Neural progenitor cell (in vitro differentiated cells): ENCODE measurements around the gene GMDS. TPM values are rescaled to one million over a fixed set of nuclear protein-coding genes. Genes with fewer than 3 reads are reported as not detected.

Experiments used
- DNase-seq: peaks from one replicate; pipeline ENCODE4 v3.0.0-alpha.2; 2016; ENCODE audit warnings: low spot score
- H2AFZ ChIP-seq: fragments of 200-600 bp; sonication (generic); replicated peaks from 2 replicates; pipeline ENCODE4 v1.6.1; 2016; ENCODE audit warnings: antibody characterized with exemption
- H3F3A ChIP-seq: fragments of 200-600 bp; sonication (generic); 2 replicates; pipeline ENCODE4 v1.6.1; 2016; ENCODE audit warnings: antibody characterized with exemption, low read depth
- H3K27ac ChIP-seq: fragments of 200-600 bp; sonication (generic); 2 replicates; pipeline ENCODE4 v1.5.1; 2016; ENCODE audit warnings: mild to moderate bottlenecking
- H3K27me3 ChIP-seq: fragments of 200-600 bp; sonication (generic); 2 replicates; pipeline ENCODE4 v1.6.1; 2016; ENCODE audit warnings: mild to moderate bottlenecking, moderate library complexity
- H3K36me3 ChIP-seq: fragments of 200-600 bp; sonication (generic); 2 replicates; pipeline ENCODE4 v1.5.1; 2016
- H3K4me1 ChIP-seq: fragments of 200-600 bp; sonication (generic); 2 replicates; pipeline ENCODE4 v1.6.1; 2016; ENCODE audit warnings: mixed run types
- H3K4me2 ChIP-seq: fragments of 200-600 bp; sonication (generic); 2 replicates; pipeline ENCODE4 v1.6.1; 2016
- H3K4me3 ChIP-seq: fragments of 200-600 bp; sonication (generic); 2 replicates; pipeline ENCODE4 v1.5.1; 2016
- H3K79me2 ChIP-seq: fragments of 200-600 bp; sonication (generic); 2 replicates; pipeline ENCODE4 v1.6.1; 2016; ENCODE audit warnings: low read depth
- H3K9ac ChIP-seq: fragments of 200-600 bp; sonication (generic); 2 replicates; pipeline ENCODE4 v1.6.1; 2016
- H3K9me3 ChIP-seq: fragments of 200-600 bp; sonication (generic); 2 replicates; pipeline ENCODE4 v1.5.1; 2016; ENCODE audit warnings: low read depth
- H4K20me1 ChIP-seq: fragments of 200-600 bp; sonication (generic); 2 replicates; pipeline ENCODE4 v1.6.1; 2016; ENCODE audit warnings: low read depth
- H3K27ac Mint-ChIP-seq: 3 replicates; pipeline ENCODE4 v1.8.0; 2021; ENCODE audit warnings: mixed read lengths
- H3K27me3 Mint-ChIP-seq: 2 replicates; pipeline ENCODE4 v1.8.0; 2022; ENCODE audit warnings: low read depth, mild to moderate bottlenecking, inconsistent platforms, moderate library complexity, mixed read lengths; ENCODE audit not compliant: insufficient read depth
- H3K36me3 Mint-ChIP-seq: 3 replicates; pipeline ENCODE4 v1.8.0; 2021; ENCODE audit warnings: mixed read lengths
- H3K4me1 Mint-ChIP-seq: 3 replicates; pipeline ENCODE4 v1.8.0; 2021; ENCODE audit warnings: mixed read lengths
- H3K4me3 Mint-ChIP-seq: 3 replicates; pipeline ENCODE4 v1.8.0; 2021; ENCODE audit warnings: mild to moderate bottlenecking, moderate library complexity, mixed read lengths
- H3K9me3 Mint-ChIP-seq: 3 replicates; pipeline ENCODE4 v1.8.0; 2020; ENCODE audit warnings: mixed read lengths
- EZH2 ChIP-seq: fragments of 200-600 bp; sonication (generic); IDR thresholded peaks from 2 replicates; pipeline ENCODE4 v1.6.1; 2017; ENCODE audit warnings: antibody characterized with exemption, mild to moderate bottlenecking, moderate library complexity
- EZH2phosphoT487 ChIP-seq: fragments of 200-600 bp; sonication (generic); IDR thresholded peaks from 2 replicates; pipeline ENCODE4 v1.6.1; 2017; ENCODE audit warnings: antibody characterized with exemption
- total RNA-seq: library from RNA; depleted of rRNA; stranded (reverse); fragments of >200 nt; gene quantifications from 2 replicates; pipeline ENCODE4 v1.2.3, GENCODE V29; 2015; ENCODE audit warnings: low replicate concordance
- TF ChIP-seq, protein P1 (sequence below): fragments of 200-600 bp; sonication (generic); IDR thresholded peaks from 2 replicates; pipeline ENCODE4 v1.5.1; 2017; ENCODE audit warnings: antibody characterized with exemption, mild to moderate bottlenecking

The GMDS gene
- total RNA-seq, 1 donor from 2014 or later, result 22.6 TPM

DNA sequence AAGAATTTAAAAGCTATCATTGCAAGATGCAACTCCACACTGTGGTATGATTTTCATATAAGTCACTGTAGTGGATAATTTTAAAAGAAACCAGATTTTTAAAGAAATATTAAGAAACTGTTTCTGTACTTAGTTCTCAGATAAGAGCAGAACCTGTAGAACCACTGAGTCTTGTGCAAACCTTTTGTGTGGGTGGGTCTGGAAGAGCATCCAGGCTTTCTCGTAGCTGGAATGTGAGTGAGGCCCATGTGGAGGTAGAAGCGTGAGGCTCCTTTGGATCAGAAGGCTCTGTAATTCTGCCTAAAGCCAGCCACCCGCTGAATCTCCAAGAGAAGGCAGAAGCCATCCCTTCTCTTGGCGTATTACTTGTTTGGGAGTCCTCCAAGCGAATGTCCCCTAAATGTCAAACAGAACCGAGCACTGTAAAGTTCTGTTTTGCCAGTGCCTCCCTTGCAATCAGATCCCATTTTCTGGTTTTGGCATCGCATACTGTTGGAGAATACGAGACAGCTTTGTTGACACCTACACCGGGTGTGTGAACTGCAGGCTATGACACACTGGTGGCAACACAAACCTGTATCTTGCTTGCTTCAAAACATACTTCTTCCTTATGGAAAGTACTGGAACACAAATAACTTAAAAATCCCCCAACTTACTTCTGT is 447.0 kb downstream of the GMDS start:
- Histone ChIP-seq H3F3A (no peaks in the 10 kb centered on the region), H3K9me3 (no peaks in the 10 kb centered on the region), H3K36me3 (no peaks in the 10 kb centered on the region), H3K4me3 (no peak overlapping the region), H4K20me1 (no peaks in the 10 kb centered on the region), H3K4me2 (no peak overlapping the region), H3K9ac (no peak overlapping the region), H3K27me3 (no peaks in the 10 kb centered on the region), H2AFZ (no peak overlapping the region), H3K79me2 (no peaks in the 10 kb centered on the region), H3K27ac (no peak overlapping the region), H3K4me1 (peaks cover 9% of the 10 kb centered on the region)
- H3K4me1 Mint-ChIP-seq, result peaks cover 26% of the 10 kb centered on the region
- no peaks in the 10 kb centered on the region for H3K9me3 Mint-ChIP-seq
- DNase-seq, result no peak
- no peaks in the 10 kb centered on the region for H3K36me3 Mint-ChIP-seq
- TF ChIP-seq, protein P1, sequence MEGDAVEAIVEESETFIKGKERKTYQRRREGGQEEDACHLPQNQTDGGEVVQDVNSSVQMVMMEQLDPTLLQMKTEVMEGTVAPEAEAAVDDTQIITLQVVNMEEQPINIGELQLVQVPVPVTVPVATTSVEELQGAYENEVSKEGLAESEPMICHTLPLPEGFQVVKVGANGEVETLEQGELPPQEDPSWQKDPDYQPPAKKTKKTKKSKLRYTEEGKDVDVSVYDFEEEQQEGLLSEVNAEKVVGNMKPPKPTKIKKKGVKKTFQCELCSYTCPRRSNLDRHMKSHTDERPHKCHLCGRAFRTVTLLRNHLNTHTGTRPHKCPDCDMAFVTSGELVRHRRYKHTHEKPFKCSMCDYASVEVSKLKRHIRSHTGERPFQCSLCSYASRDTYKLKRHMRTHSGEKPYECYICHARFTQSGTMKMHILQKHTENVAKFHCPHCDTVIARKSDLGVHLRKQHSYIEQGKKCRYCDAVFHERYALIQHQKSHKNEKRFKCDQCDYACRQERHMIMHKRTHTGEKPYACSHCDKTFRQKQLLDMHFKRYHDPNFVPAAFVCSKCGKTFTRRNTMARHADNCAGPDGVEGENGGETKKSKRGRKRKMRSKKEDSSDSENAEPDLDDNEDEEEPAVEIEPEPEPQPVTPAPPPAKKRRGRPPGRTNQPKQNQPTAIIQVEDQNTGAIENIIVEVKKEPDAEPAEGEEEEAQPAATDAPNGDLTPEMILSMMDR, result no peak
- TF ChIP-seq EZH2 (no peak), EZH2phosphoT487 (no peak)
- no peak overlapping the region for H3K27ac Mint-ChIP-seq
- H3K4me3 Mint-ChIP-seq, result no peak overlapping the region
- no peaks in the 10 kb centered on the region for H3K27me3 Mint-ChIP-seq

DNA sequence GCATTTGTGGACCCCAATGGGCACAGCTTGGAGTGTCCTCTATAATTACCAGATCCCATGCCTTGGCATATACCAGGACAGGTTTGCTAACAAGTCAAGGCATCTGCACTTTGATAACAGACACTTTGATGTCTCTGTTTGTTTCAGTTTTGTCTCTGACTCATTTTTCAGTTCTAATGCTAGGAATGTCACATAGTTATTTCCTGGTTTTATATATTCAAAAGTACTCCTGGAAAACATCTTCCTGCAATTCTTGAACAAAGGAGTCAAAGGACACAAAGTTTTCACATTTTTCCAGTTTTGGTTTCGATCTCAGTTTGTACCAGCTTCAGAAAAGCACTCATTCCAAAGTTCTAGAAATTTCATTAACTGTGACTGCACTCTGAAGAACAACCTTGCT is 447.6 kb downstream of the GMDS start:
- TF ChIP-seq EZH2, result no peak
- TF ChIP-seq EZH2phosphoT487, result no peak
- TF ChIP-seq, protein P1, result no peak
- no peaks in the 10 kb centered on the region for H3K79me2 ChIP-seq
- H3F3A ChIP-seq, result no peaks in the 10 kb centered on the region
- Mint-ChIP-seq H3K27me3 (no peaks in the 10 kb centered on the region), H3K4me1 (peaks cover 20% of the 10 kb centered on the region), H3K27ac (no peak overlapping the region), H3K9me3 (no peaks in the 10 kb centered on the region), H3K36me3 (no peaks in the 10 kb centered on the region), H3K4me3 (no peak overlapping the region)
- no peaks in the 10 kb centered on the region for H3K27me3 ChIP-seq
- no peak overlapping the region for H3K27ac ChIP-seq
- no peak overlapping the region for H2AFZ ChIP-seq
- H3K4me1 ChIP-seq, result peaks cover 7% of the 10 kb centered on the region
- H3K36me3 ChIP-seq, result no peaks in the 10 kb centered on the region
- no peaks in the 10 kb centered on the region for H4K20me1 ChIP-seq
- H3K4me3 ChIP-seq, result no peak overlapping the region
- DNase-seq, result no peak
- H3K9ac ChIP-seq, result no peak overlapping the region
- no peaks in the 10 kb centered on the region for H3K9me3 ChIP-seq
- no peak overlapping the region for H3K4me2 ChIP-seq

DNA sequence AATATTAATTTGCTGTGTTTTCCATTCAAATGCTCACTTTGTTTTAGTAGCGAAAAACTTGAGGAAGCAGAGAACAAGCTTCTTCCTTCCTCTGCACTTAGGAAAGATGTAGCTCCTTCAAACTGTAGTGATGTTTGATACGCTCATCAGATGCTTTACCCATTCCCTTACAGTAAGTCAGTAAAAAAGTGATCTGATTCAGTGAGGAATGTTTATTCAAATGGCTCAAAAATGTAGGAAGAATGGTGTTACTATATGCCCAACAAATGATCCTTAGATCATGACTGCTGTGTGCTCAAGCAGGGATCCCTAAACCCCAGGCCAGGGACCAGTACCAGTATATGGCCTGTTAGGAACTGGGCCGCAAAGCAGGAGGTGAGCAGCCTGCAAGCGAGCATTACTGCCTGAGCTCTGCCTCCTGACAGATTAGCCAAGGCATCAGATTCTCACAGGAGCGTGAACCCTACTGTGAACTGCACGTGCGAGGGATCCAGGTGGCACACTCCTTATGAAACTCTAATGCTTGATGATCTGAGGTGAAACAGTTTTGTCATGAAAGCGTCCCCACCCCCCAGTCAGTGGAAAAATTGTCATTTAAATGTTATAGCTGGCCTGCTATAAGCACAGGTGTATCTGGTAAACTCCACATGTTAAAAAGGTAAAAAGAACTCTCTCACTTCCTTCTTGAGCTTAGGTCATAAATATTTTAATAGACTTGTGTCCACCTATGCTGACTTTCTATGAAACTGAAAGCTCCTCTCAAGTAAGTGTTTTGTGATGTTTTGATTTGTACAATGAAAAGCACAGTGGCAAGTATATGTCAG is 448.5 kb downstream of the GMDS start:
- H3K4me2 ChIP-seq, result no peak overlapping the region
- no peak overlapping the region for H3K27ac Mint-ChIP-seq

More for the DNA sequence above, 448.5 kb downstream of the GMDS start:
- H3K27me3 ChIP-seq, result no peaks in the 10 kb centered on the region
- H3K36me3 ChIP-seq, result no peaks in the 10 kb centered on the region
- Mint-ChIP-seq H3K4me3 (no peak overlapping the region), H3K27me3 (no peaks in the 10 kb centered on the region), H3K9me3 (no peaks in the 10 kb centered on the region), H3K4me1 (peaks cover 12% of the 10 kb centered on the region), H3K36me3 (no peaks in the 10 kb centered on the region)
- no peak overlapping the region for H3K27ac ChIP-seq
- no peak overlapping the region for H2AFZ ChIP-seq
- H3K79me2 ChIP-seq, result no peaks in the 10 kb centered on the region
- H3K9ac ChIP-seq, result no peak overlapping the region
- TF ChIP-seq EZH2 (no peak), EZH2phosphoT487 (no peak)
- TF ChIP-seq, protein P1, result no peak
- no peaks in the 10 kb centered on the region for H4K20me1 ChIP-seq
- no peaks in the 10 kb centered on the region for H3F3A ChIP-seq
- H3K4me1 ChIP-seq, result no peaks in the 10 kb centered on the region
- no peak overlapping the region for H3K4me3 ChIP-seq
- DNase-seq, result no peak
- H3K9me3 ChIP-seq, result no peaks in the 10 kb centered on the region
